K562 (cell line): ENCODE measurements around the gene PHPT1. TPM values are rescaled to one million over a fixed set of nuclear protein-coding genes. Genes with fewer than 3 reads are reported as not detected.

ENCODE experiments used
- FOXP1 ChIP-seq: sonication (generic); formaldehyde crosslinking; IDR thresholded peaks from 2 replicates; pipeline ENCODE4 v1.8.0; 2022; ENCODE audit warnings: mild to moderate bottlenecking, missing genetic modification reagents
- LCOR ChIP-seq: sonication (generic); formaldehyde crosslinking; IDR thresholded peaks from 2 replicates; pipeline ENCODE4 v1.8.0; 2022; ENCODE audit warnings: mild to moderate bottlenecking, missing genetic modification reagents
- MLX ChIP-seq, 2 experiments: fragments of 450-650 bp in 1 of 2; sonication (generic) in 1 of 2; formaldehyde crosslinking; conservative IDR thresholded peaks; 2 replicates each; pipeline versions ENCODE4 v1.4.0 to v1.8.1; 2020 to 2022; ENCODE audit warnings: mild to moderate bottlenecking in 1 of 2, missing genetic modification reagents in 1 of 2
- NFE2L1 ChIP-seq: fragments of 450-650 bp; IDR thresholded peaks from 2 replicates; pipeline ENCODE4 v1.6.1; 2016; ENCODE audit warnings: missing genetic modification characterization, low read depth, mild to moderate bottlenecking, missing compliant biosample characterization, moderate library complexity, borderline replicate concordance
- PML ChIP-seq: IDR thresholded peaks from 2 replicates; pipeline ENCODE4 v1.6.1; 2012; ENCODE audit warnings: low read length, inconsistent platforms
- REST ChIP-seq, 2 experiments: fragments of 450-650 bp; formaldehyde crosslinking in 1 of 2; IDR thresholded peaks; 2 replicates each; pipeline versions ENCODE4 v1.4.0 to v1.6.1; 2014 to 2020; ENCODE audit warnings: mild to moderate bottlenecking in 2 of 2, borderline replicate concordance in 1 of 2, low read depth in 1 of 2
- SAFB ChIP-seq: fragments of 200-400 bp; formaldehyde crosslinking; IDR thresholded peaks from 2 replicates; pipeline ENCODE4 v1.6.1; 2017; ENCODE audit warnings: low read depth, low read length, borderline replicate concordance
- TOE1 ChIP-seq, 2 experiments: fragments of 450-650 bp in 1 of 2; sonication (generic) in 1 of 2; formaldehyde crosslinking in 1 of 2; IDR thresholded peaks; 2 replicates each; pipeline versions ENCODE4 v1.7.1 to v1.8.0; 2016 to 2022; ENCODE audit warnings: borderline replicate concordance in 2 of 2, mild to moderate bottlenecking in 2 of 2, antibody characterized with exemption in 1 of 2, inconsistent platforms in 1 of 2, low read depth in 1 of 2, missing genetic modification reagents in 1 of 2, moderate library complexity in 1 of 2
- ZFP1 ChIP-seq: fragments of 450-650 bp; formaldehyde crosslinking; IDR thresholded peaks from 2 replicates; pipeline ENCODE4 v1.4.0; 2020; ENCODE audit warnings: mild to moderate bottlenecking, mixed read lengths
- ZFP36 ChIP-seq: fragments of 150-350 bp; IDR thresholded peaks from 2 replicates; pipeline ENCODE4 v1.6.1; 2018; ENCODE audit warnings: low read length, low read depth; ENCODE audit not compliant: partially characterized antibody
- ZHX1 ChIP-seq: fragments of 150-350 bp; conservative IDR thresholded peaks from 2 replicates; pipeline ENCODE4 v1.6.1; 2014; ENCODE audit warnings: low read length
- ZNF830 ChIP-seq: fragments of 250-450 bp; sonication (Bioruptor Pico); IDR thresholded peaks from 2 replicates; pipeline ENCODE4 v1.5.0; 2021; ENCODE audit warnings: mild to moderate bottlenecking
- polyA plus RNA-seq, 8 experiments: library from polyadenylated mRNA; depleted of rRNA in 4 of 8; stranded (reverse) in 5 of 8; unstranded in 3 of 8; fragments of >200 nt; fragmentation: Nextera tagmentation in 2 of 8; fragmentation: Illumina TruSeq in 1 of 8; extraction: Ambion mirVana in 2 of 8; extraction: Trizol in 1 of 8; gene quantifications; 2 replicates each; pipeline versions ENCODE4 v1.2.1 to v1.2.3, GENCODE V29; 2011 to 2014; ENCODE audit warnings: inconsistent platforms in 1 of 8, missing spikeins in 1 of 8
- total RNA-seq, 7 experiments: library from RNA; depleted of rRNA in 6 of 7; stranded (reverse); fragments of >200 nt in 6 of 7; fragmentation: Illumina TruSeq in 2 of 7; extraction: Trizol in 2 of 7; gene quantifications; 2 replicates each; pipeline versions ENCODE4 v1.2.1 to v1.2.3, GENCODE V29; 2011 to 2021; ENCODE audit warnings: low replicate concordance in 1 of 7

The PHPT1 gene
- total and polyA plus RNA-seq, 9 of the 15 experiments (the other 6 are each of a cell fraction or from before 2014, with no cell fraction given) = 20.9 to 166 (median 129) TPM

GRCh38 chr9:136799854-136800657, 49.2 kb upstream of the PHPT1 start (continued):
- TF ChIP-seq REST (IDR thresholded peaks at IDR 0.05; ENCODE audit: borderline replicate concordance) (no peak), REST (CRISPR knock-in tag; IDR thresholded peaks at IDR 0.05; ENCODE audit: low read depth) (0 out of 2 replicates have a peak, but pooled peaks have one; percentile 19), PML (no peak), ZHX1 (no peak; the same call in 1 of the 2 replicates), SAFB (peak; percentile 61; the same call in 1 of the 2 replicates), FOXP1 (CRISPR knock-in tag) (no peak), ZNF830 (no peak), LCOR (0 out of 2 replicates have a peak, but pooled peaks have one; percentile 57), ZFP1 (no peak), NFE2L1 (no peak), ZFP36 (no peak), TOE1 (IDR thresholded peaks at IDR 0.05; ENCODE audit: borderline replicate concordance) (0 out of 2 replicates have a peak, but pooled peaks have one; percentile 22), TOE1 (CRISPR knock-in tag; IDR thresholded peaks at IDR 0.05; ENCODE audit: borderline replicate concordance, low read depth) (no peak), MLX (CRISPR knock-in tag; conservative IDR thresholded peaks at IDR 0.05) (no peak)
